Measurements from ENCODE around the gene R3HDM2. TPM values are rescaled to one million over a fixed set of nuclear protein-coding genes. Genes with fewer than 3 reads are reported as not detected.

The R3HDM2 gene
- total and polyA plus RNA-seq, 2 of the 13 experiments (the other 11 are each of a cell fraction or from before 2014, with no cell fraction given) = 11.1 to 23.5 TPM

GRCh38 chr12:57229634-57230380 lies 201.0 kb downstream of the R3HDM2 start, which contains the start of gene SHMT2 (continued):
- no peak for TF ChIP-seq ZNF660 (CRISPR knock-in tag; IDR thresholded peaks at IDR 0.05; ENCODE audit: borderline replicate concordance, low read depth)
- no peak for TF ChIP-seq CCDC6 (CRISPR knock-in tag; IDR thresholded peaks at IDR 0.05)
- no peak; the same call in 1 of the 2 replicates for TF ChIP-seq ZNF12 (CRISPR knock-in tag; IDR thresholded peaks at IDR 0.05)
- no peak for TF ChIP-seq ZNF124 (CRISPR knock-in tag; IDR thresholded peaks at IDR 0.05)
- peak; percentile 41; the same call in 1 of the 2 replicates for TF ChIP-seq NFYC (CRISPR knock-in tag; IDR thresholded peaks at IDR 0.05)
- TF ChIP-seq ZBTB7A (CRISPR knock-in tag; IDR thresholded peaks at IDR 0.05) = peak; percentile 51; the same call in 1 of the 2 replicates
- TF ChIP-seq, protein P1, sequence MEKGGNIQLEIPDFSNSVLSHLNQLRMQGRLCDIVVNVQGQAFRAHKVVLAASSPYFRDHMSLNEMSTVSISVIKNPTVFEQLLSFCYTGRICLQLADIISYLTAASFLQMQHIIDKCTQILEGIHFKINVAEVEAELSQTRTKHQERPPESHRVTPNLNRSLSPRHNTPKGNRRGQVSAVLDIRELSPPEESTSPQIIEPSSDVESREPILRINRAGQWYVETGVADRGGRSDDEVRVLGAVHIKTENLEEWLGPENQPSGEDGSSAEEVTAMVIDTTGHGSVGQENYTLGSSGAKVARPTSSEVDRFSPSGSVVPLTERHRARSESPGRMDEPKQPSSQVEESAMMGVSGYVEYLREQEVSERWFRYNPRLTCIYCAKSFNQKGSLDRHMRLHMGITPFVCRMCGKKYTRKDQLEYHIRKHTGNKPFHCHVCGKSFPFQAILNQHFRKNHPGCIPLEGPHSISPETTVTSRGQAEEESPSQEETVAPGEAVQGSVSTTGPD (CRISPR knock-in tag; IDR thresholded peaks at IDR 0.05) = no peak
- no peak for TF ChIP-seq ETV6 (CRISPR knock-in tag; conservative IDR thresholded peaks at IDR 0.05)
- TF ChIP-seq, protein P2, sequence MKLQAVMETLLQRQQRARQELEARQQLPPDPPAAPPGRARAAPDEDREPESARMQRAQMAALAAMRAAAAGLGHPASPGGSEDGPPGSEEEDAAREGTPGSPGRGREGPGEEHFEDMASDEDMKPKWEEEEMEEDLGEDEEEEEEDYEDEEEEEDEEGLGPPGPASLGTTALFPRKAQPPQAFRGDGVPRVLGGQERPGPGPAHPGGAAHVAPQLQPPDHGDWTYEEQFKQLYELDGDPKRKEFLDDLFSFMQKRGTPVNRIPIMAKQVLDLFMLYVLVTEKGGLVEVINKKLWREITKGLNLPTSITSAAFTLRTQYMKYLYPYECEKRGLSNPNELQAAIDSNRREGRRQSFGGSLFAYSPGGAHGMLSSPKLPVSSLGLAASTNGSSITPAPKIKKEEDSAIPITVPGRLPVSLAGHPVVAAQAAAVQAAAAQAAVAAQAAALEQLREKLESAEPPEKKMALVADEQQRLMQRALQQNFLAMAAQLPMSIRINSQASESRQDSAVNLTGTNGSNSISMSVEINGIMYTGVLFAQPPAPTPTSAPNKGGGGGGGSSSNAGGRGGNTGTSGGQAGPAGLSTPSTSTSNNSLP (IDR thresholded peaks at IDR 0.05; ENCODE audit: low read depth, low read length) = no peak
- peak; percentile 54; the same call in 1 of the 2 replicates for TF ChIP-seq SALL2 (CRISPR knock-in tag; IDR thresholded peaks at IDR 0.05)
- TF ChIP-seq, protein P3, sequence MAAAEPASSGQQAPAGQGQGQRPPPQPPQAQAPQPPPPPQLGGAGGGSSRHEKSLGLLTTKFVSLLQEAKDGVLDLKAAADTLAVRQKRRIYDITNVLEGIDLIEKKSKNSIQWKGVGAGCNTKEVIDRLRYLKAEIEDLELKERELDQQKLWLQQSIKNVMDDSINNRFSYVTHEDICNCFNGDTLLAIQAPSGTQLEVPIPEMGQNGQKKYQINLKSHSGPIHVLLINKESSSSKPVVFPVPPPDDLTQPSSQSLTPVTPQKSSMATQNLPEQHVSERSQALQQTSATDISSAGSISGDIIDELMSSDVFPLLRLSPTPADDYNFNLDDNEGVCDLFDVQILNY (CRISPR knock-in tag; conservative IDR thresholded peaks at IDR 0.05) = no peak
- no peak for TF ChIP-seq ZNF367 (CRISPR knock-in tag; IDR thresholded peaks at IDR 0.05; ENCODE audit: borderline replicate concordance)
- TF ChIP-seq FOXA1 (IDR thresholded peaks at IDR 0.05) = no peak
- TF ChIP-seq FOXA1 (CRISPR knock-in tag; IDR thresholded peaks at IDR 0.05) = no peak
- peak; percentile 43; the same call in 1 of the 2 replicates for TF ChIP-seq ZNF788 (CRISPR knock-in tag; IDR thresholded peaks at IDR 0.05; ENCODE audit: borderline replicate concordance)
- peak; percentile 97 for TF ChIP-seq CEBPB (IDR thresholded peaks at IDR 0.05; ENCODE audit: borderline replicate concordance, low read depth, low read length)
- no peak for TF ChIP-seq HHEX (CRISPR knock-in tag; IDR thresholded peaks at IDR 0.05)
- TF ChIP-seq, protein P4, sequence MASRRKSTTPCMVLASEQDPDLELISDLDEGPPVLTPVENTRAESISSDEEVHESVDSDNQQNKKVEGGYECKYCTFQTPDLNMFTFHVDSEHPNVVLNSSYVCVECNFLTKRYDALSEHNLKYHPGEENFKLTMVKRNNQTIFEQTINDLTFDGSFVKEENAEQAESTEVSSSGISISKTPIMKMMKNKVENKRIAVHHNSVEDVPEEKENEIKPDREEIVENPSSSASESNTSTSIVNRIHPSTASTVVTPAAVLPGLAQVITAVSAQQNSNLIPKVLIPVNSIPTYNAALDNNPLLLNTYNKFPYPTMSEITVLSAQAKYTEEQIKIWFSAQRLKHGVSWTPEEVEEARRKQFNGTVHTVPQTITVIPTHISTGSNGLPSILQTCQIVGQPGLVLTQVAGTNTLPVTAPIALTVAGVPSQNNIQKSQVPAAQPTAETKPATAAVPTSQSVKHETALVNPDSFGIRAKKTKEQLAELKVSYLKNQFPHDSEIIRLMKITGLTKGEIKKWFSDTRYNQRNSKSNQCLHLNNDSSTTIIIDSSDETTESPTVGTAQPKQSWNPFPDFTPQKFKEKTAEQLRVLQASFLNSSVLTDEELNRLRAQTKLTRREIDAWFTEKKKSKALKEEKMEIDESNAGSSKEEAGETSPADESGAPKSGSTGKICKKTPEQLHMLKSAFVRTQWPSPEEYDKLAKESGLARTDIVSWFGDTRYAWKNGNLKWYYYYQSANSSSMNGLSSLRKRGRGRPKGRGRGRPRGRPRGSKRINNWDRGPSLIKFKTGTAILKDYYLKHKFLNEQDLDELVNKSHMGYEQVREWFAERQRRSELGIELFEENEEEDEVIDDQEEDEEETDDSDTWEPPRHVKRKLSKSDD (CRISPR knock-in tag; IDR thresholded peaks at IDR 0.05; ENCODE audit: low read depth) = no peak
- no peak for TF ChIP-seq ZIK1 (CRISPR knock-in tag; IDR thresholded peaks at IDR 0.05; ENCODE audit: borderline replicate concordance, low read depth)
- TF ChIP-seq, protein P5, sequence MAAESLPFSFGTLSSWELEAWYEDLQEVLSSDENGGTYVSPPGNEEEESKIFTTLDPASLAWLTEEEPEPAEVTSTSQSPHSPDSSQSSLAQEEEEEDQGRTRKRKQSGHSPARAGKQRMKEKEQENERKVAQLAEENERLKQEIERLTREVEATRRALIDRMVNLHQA (CRISPR knock-in tag; IDR thresholded peaks at IDR 0.05) = no peak
- TF ChIP-seq CERS6 (CRISPR knock-in tag; IDR thresholded peaks at IDR 0.05) = no peak
- TF ChIP-seq ZNF562 (CRISPR knock-in tag; IDR thresholded peaks at IDR 0.05; ENCODE audit: borderline replicate concordance) = no peak
